Measurements from ENCODE around the gene TUG1. TPM values are rescaled to one million over a fixed set of nuclear protein-coding genes. Genes with fewer than 3 reads are reported as not detected.

Gene TUG1
- total RNA-seq, 4 donors from 2014 or later = 63.5 to 90.4 (median 77.0) TPM

- peaks cover 12 to 100% (median 60%) of the 10 kb centered on the region in 3 donors for H3K36me3 ChIP-seq
- no peak overlapping the region for H3K27ac ChIP-seq
- H3K27me3 ChIP-seq = no peaks in the 10 kb centered on the region
- peaks cover 0 to 2% (median 0%) of the 10 kb centered on the region in 4 donors for H3K4me1 ChIP-seq
- H3K4me3 ChIP-seq = no peak overlapping the region
- DNase-seq (ENCODE audit: low spot score in 2 of 2) = no peak
- H3K9me3 ChIP-seq = no peaks in the 10 kb centered on the region
- 79 to 88% methylated on average over 6 to 7 of the region's 7 CpGs for WGBS, 2 donors
- no peak for TF ChIP-seq CTCF (IDR thresholded peaks at IDR 0.05)
These were observed 28.2 kb upstream of the TUG1 start for GRCh38 chr22:30940685-30941362.

GRCh38 chr22:30941363-30941740 is 27.7 kb upstream of the TUG1 start:
- WGBS, 2 donors = 94 to 97% methylated on average over 8 to 11 of the region's 11 CpGs
- DNase-seq (ENCODE audit: low spot score in 2 of 2) = no peak
- Histone ChIP-seq H3K4me3 (no peak overlapping the region), H3K36me3 (peaks cover 11 to 100% (median 58%) of the 10 kb centered on the region in 3 donors), H3K4me1 (peaks cover 0 to 7% (median 3%) of the 10 kb centered on the region in 4 donors), H3K27me3 (no peaks in the 10 kb centered on the region), H3K27ac (no peak overlapping the region), H3K9me3 (no peaks in the 10 kb centered on the region)
- TF ChIP-seq POLR2A (IDR thresholded peaks at IDR 0.05) = no peak
- no peak for TF ChIP-seq EP300 (IDR thresholded peaks at IDR 0.05)
- no peak for TF ChIP-seq CTCF (IDR thresholded peaks at IDR 0.05)

- no peak overlapping the region for H3K4me3 ChIP-seq
- no peak for TF ChIP-seq EP300 (IDR thresholded peaks at IDR 0.05)
- TF ChIP-seq POLR2A (IDR thresholded peaks at IDR 0.05) = no peak
- TF ChIP-seq CTCF (IDR thresholded peaks at IDR 0.05) = no peak
- H3K9me3 ChIP-seq = no peaks in the 10 kb centered on the region
- no peak overlapping the region for H3K27ac ChIP-seq
- H3K27me3 ChIP-seq = no peaks in the 10 kb centered on the region
- H3K36me3 ChIP-seq = peaks cover 7 to 82% (median 49%) of the 10 kb centered on the region in 3 donors
- DNase-seq (ENCODE audit: low spot score in 2 of 2) = no peak
- WGBS, 2 donors = 60 to 72% methylated on average over 3 of the region's 3 CpGs
- H3K4me1 ChIP-seq = peaks cover 0 to 27% (median 16%) of the 10 kb centered on the region in 4 donors
These were observed 25.7 kb upstream of the TUG1 start for GRCh38 chr22:30943368-30943767.

GRCh38 chr22:30944986-30945385 is 24.1 kb upstream of the TUG1 start:
- no peak for DNase-seq (ENCODE audit: low spot score in 2 of 2)
- peak overlapping the region in 2 of 4 donors; percentile 50 to 88 for H3K27ac ChIP-seq
- no peaks in the 10 kb centered on the region for H3K9me3 ChIP-seq
- WGBS, 2 donors = 88 to 97% methylated on average over 4 of the region's 4 CpGs
- H3K4me3 ChIP-seq = no peak overlapping the region
- no peaks in the 10 kb centered on the region for H3K27me3 ChIP-seq
- H3K36me3 ChIP-seq = peaks cover 2 to 78% (median 57%) of the 10 kb centered on the region in 3 donors
- H3K4me1 ChIP-seq = peaks cover 0 to 38% (median 19%) of the 10 kb centered on the region in 4 donors
- TF ChIP-seq POLR2A (IDR thresholded peaks at IDR 0.05) (no peak), CTCF (IDR thresholded peaks at IDR 0.05) (no peak), EP300 (IDR thresholded peaks at IDR 0.05) (no peak)

GRCh38 chr22:30945653-30946052 is 23.4 kb upstream of the TUG1 start:
- H3K4me1 ChIP-seq = peaks cover 0 to 44% (median 19%) of the 10 kb centered on the region in 4 donors
- no peak for TF ChIP-seq CTCF (IDR thresholded peaks at IDR 0.05)
- no peak for TF ChIP-seq POLR2A (IDR thresholded peaks at IDR 0.05)
- no peak for TF ChIP-seq EP300 (IDR thresholded peaks at IDR 0.05)
- no peaks in the 10 kb centered on the region for H3K27me3 ChIP-seq
- H3K36me3 ChIP-seq = peaks cover 2 to 78% (median 56%) of the 10 kb centered on the region in 3 donors
- no peak overlapping the region for H3K4me3 ChIP-seq
- no peak for DNase-seq (ENCODE audit: low spot score in 2 of 2)
- 78 to 84% methylated on average over 2 of the region's 2 CpGs for WGBS, 2 donors
- H3K9me3 ChIP-seq = no peaks in the 10 kb centered on the region
- H3K27ac ChIP-seq = peak overlapping the region in 2 of 4 donors; percentile 86 to 88

All from tibial nerve (tissue), 4 donors.